ENCODE data around the gene ACSBG1. TPM values are rescaled to one million over a fixed set of nuclear protein-coding genes. Genes with fewer than 3 reads are reported as not detected.

ACSBG1 gene
- total RNA-seq, 2 experiments from 2014 or later: 0.30 to 0.41 TPM

DNA sequence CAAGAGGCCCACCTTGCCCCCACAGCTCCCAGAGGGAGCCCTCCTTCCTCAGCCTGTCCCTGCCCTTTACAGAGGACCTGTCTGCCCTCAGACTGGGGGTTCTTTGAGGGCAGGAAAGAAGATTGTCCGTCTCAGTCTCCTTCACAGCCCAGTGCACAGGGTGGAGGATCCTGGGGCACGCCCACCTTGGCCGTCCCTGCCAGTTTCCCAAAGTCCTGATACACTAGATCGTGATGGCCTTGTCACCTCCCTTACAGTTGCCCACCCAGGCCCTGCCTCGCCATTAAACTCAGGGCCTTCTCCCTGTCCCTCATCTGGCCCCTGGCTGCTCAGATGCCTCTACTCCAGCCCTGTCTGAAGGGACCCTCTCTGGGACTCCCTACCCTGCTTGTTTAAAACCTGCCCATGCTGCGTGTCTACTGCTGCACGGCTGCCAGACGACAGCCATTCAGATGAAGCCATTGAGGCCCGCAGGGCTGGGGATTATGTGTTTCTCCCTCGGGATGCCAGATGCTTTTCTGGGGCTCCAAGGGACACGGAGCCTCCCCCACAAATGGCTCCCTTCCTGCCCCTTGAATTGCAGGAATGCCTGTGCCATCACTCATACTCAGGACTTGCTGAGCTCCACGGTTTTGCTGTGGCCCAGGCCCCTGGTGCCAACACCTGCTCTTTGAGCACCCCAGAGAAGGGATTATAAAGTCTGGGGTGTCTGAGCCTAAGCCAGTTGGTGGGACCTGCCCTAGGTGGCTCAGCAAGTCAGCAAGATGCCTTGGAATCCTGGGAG, 27.8 kb downstream of the ACSBG1 start:
- H3K9me2 ChIP-seq (ENCODE audit: insufficient read depth, low read length): no peaks in the 10 kb centered on the region
- no peaks in the 10 kb centered on the region for H3K4me1 ChIP-seq (ENCODE audit: insufficient read depth, low read length, poor library complexity, severe bottlenecking)
- no peak overlapping the region for H3K4me2 ChIP-seq (ENCODE audit: low read length)
- no peak overlapping the region for H2AFZ ChIP-seq (ENCODE audit: low read length)
- no TSS peak for BruUV-seq (replicated peaks)
- H3K4me3 ChIP-seq (ENCODE audit: low read depth, low read length, poor library complexity, severe bottlenecking): no peak overlapping the region
- CTCF ChIA-PET (ENCODE audit: unreplicated experiment): no interaction called here
- no peaks in the 10 kb centered on the region for H3K79me2 ChIP-seq (ENCODE audit: insufficient read depth, low read depth, low read length)
- POLR2A ChIA-PET: no interaction called here
- H3K9me3 ChIP-seq (ENCODE audit: low read length): no peaks in the 10 kb centered on the region
- intact Hi-C loops (cut with micrococcal nuclease; ENCODE audit: unreplicated experiment): no loop called here
- no peaks in the 10 kb centered on the region for H4K20me1 ChIP-seq (ENCODE audit: insufficient read depth, low read length)
- no peak for DNase-seq (ENCODE audit: low spot score)
- TF ChIP-seq, protein P1, sequence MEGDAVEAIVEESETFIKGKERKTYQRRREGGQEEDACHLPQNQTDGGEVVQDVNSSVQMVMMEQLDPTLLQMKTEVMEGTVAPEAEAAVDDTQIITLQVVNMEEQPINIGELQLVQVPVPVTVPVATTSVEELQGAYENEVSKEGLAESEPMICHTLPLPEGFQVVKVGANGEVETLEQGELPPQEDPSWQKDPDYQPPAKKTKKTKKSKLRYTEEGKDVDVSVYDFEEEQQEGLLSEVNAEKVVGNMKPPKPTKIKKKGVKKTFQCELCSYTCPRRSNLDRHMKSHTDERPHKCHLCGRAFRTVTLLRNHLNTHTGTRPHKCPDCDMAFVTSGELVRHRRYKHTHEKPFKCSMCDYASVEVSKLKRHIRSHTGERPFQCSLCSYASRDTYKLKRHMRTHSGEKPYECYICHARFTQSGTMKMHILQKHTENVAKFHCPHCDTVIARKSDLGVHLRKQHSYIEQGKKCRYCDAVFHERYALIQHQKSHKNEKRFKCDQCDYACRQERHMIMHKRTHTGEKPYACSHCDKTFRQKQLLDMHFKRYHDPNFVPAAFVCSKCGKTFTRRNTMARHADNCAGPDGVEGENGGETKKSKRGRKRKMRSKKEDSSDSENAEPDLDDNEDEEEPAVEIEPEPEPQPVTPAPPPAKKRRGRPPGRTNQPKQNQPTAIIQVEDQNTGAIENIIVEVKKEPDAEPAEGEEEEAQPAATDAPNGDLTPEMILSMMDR (conservative IDR thresholded peaks at IDR 0.05; ENCODE audit: low read length): no peak
- no peak for TF ChIP-seq EZH2phosphoT487 (IDR thresholded peaks at IDR 0.05; ENCODE audit: borderline replicate concordance, low read depth, low read length)
- no peaks in the 10 kb centered on the region for H3K36me3 ChIP-seq (ENCODE audit: insufficient read depth, low read length)
- no peak overlapping the region for H3K27ac ChIP-seq (ENCODE audit: low read depth, low read length, poor library complexity, severe bottlenecking)

DNA sequence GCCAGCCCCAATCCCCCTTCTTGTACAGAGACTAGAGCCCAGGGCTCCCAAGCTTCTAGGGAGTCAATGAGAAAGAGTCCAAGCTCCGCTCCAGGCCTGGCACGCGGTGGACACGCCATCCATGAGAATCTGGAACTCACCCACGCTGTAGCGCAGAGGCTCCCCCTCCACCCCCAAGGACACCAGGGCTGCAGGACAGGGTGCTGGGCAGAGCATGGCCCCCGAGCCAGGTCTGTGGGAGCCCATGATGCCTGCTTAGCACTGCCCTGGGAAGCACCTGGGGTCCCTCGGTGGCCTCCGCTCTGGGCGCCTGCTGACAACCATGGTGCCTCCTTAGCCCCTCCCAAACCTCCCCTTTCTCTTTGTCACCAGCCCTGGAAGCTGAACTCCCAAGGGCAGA, 28.5 kb downstream of the ACSBG1 start:
- TF ChIP-seq EZH2phosphoT487 (IDR thresholded peaks at IDR 0.05; ENCODE audit: borderline replicate concordance, low read depth, low read length): no peak
- TF ChIP-seq, protein P1 (conservative IDR thresholded peaks at IDR 0.05; ENCODE audit: low read length): no peak
- no peaks in the 10 kb centered on the region for H3K79me2 ChIP-seq (ENCODE audit: insufficient read depth, low read depth, low read length)
- no TSS peak for BruUV-seq (replicated peaks)
- H3K9me2 ChIP-seq (ENCODE audit: insufficient read depth, low read length): no peaks in the 10 kb centered on the region
- ChIA-PET CTCF (ENCODE audit: unreplicated experiment) (no interaction called here), POLR2A (interaction anchor here (1.3 kb wide), 1 partner anchor 88 kb away, joined by 3 read pairs; no protein-coding TSS in a partner anchor)
- intact Hi-C loops (cut with micrococcal nuclease; ENCODE audit: unreplicated experiment): no loop called here
- no peaks in the 10 kb centered on the region for H3K9me3 ChIP-seq (ENCODE audit: low read length)
- no peak overlapping the region for H3K4me3 ChIP-seq (ENCODE audit: low read depth, low read length, poor library complexity, severe bottlenecking)
- H4K20me1 ChIP-seq (ENCODE audit: insufficient read depth, low read length): no peaks in the 10 kb centered on the region
- no peaks in the 10 kb centered on the region for H3K4me1 ChIP-seq (ENCODE audit: insufficient read depth, low read length, poor library complexity, severe bottlenecking)
- no peak overlapping the region for H2AFZ ChIP-seq (ENCODE audit: low read length)
- H3K4me2 ChIP-seq (ENCODE audit: low read length): no peak overlapping the region
- H3K27ac ChIP-seq (ENCODE audit: low read depth, low read length, poor library complexity, severe bottlenecking): no peak overlapping the region
- H3K36me3 ChIP-seq (ENCODE audit: insufficient read depth, low read length): no peaks in the 10 kb centered on the region
- no peak for DNase-seq (ENCODE audit: low spot score)

- no peaks in the 10 kb centered on the region for H3K4me1 ChIP-seq (ENCODE audit: insufficient read depth, low read length, poor library complexity, severe bottlenecking)
- POLR2A ChIA-PET: interaction anchor here (1.0 to 1.3 kb wide), 2 partner anchors 35 to 88 kb away, joined by 3 to 6 read pairs; no protein-coding TSS in a partner anchor
- DNase-seq (ENCODE audit: low spot score): no peak
These were observed 29.0 kb downstream of the ACSBG1 start for GRCh38 chr15:78205337-78205736.

More at GRCh38 chr15:78205337-78205736, 29.0 kb downstream of the ACSBG1 start:
- Histone ChIP-seq H2AFZ (ENCODE audit: low read length) (no peak overlapping the region), H3K27ac (ENCODE audit: low read depth, low read length, poor library complexity, severe bottlenecking) (no peak overlapping the region), H3K4me3 (ENCODE audit: low read depth, low read length, poor library complexity, severe bottlenecking) (no peak overlapping the region), H3K79me2 (ENCODE audit: insufficient read depth, low read depth, low read length) (no peaks in the 10 kb centered on the region), H3K9me3 (ENCODE audit: low read length) (no peaks in the 10 kb centered on the region), H3K36me3 (ENCODE audit: insufficient read depth, low read length) (no peaks in the 10 kb centered on the region), H4K20me1 (ENCODE audit: insufficient read depth, low read length) (no peaks in the 10 kb centered on the region), H3K4me2 (ENCODE audit: low read length) (no peak overlapping the region), H3K9me2 (ENCODE audit: insufficient read depth, low read length) (no peaks in the 10 kb centered on the region)
- TF ChIP-seq, protein P1 (conservative IDR thresholded peaks at IDR 0.05; ENCODE audit: low read length): no peak
- no peak for TF ChIP-seq EZH2phosphoT487 (IDR thresholded peaks at IDR 0.05; ENCODE audit: borderline replicate concordance, low read depth, low read length)
- BruUV-seq (replicated peaks): no TSS peak
- intact Hi-C loops (cut with micrococcal nuclease; ENCODE audit: unreplicated experiment): no loop called here
- CTCF ChIA-PET (ENCODE audit: unreplicated experiment): interaction anchor here (1.2 kb wide), 1 partner anchor 9 kb away, joined by 4 read pairs; no protein-coding TSS in a partner anchor

Measured in OCI-LY7 (cell line).